ENCODE data around the gene KAT7.

- TF ChIP-seq CTCF (IDR thresholded peaks at IDR 0.05) (no peak), POLR2AphosphoS5 (IDR thresholded peaks at IDR 0.05) (peak; percentile 13)
These were observed 48.7 kb upstream of the KAT7 start for GRCh38 chr17:49739641-49740271.
